Measurements from ENCODE around the gene POU5F1.

GRCh38 chr6:31173406-31173805 is 2.9 kb upstream of the POU5F1 start:
- TF ChIP-seq CTCF (conservative IDR thresholded peaks at IDR 0.05; ENCODE audit: low read depth, low read length) (no peak), EZH2 (IDR thresholded peaks at IDR 0.05; ENCODE audit: borderline replicate concordance, low read depth, low read length, poor library complexity, severe bottlenecking) (no peak)

All from A673 (cell line).